Activated CD4-positive, alpha-beta T cell treated with anti-CD3 and anti-CD28 coated beads for 36 hours (primary cell): ENCODE results near the gene MARVELD1. TPM values are rescaled to one million over a fixed set of nuclear protein-coding genes. Genes with fewer than 3 reads are reported as not detected.

Experiments
- ATAC-seq: fragments of 200-7000 bp; cut with Tn5 transposase; one replicate; pipeline ENCODE4 v1.10.0; 2021; ENCODE audit warnings: mild to moderate bottlenecking, moderate library complexity
- CTCF ChIA-PET: fragments of 350-600 bp; sonication (Branson Sonifier 250); formaldehyde crosslinking; loops from one replicate; lab custom pipeline; 2021; ENCODE audit warnings: antibody characterized with exemption; lab: Charles Lee
- POLR2A ChIA-PET: fragments of 350-600 bp; sonication (Branson Sonifier 250); formaldehyde crosslinking; loops from one replicate; lab custom pipeline; 2021; ENCODE audit warnings: antibody characterized with exemption, inconsistent platforms; lab: Charles Lee
- DNase-seq: peaks from one replicate; pipeline ENCODE4 v3.0.0-alpha.2; 2020
- H3K27ac Mint-ChIP-seq: one replicate; pipeline ENCODE4 v1.8.0; 2021; ENCODE audit warnings: mixed read lengths
- H3K27me3 Mint-ChIP-seq: one replicate; pipeline ENCODE4 v1.8.0; 2021; ENCODE audit warnings: mixed read lengths
- H3K36me3 Mint-ChIP-seq: one replicate; pipeline ENCODE4 v1.8.0; 2021; ENCODE audit warnings: low read depth, mixed read lengths
- H3K4me1 Mint-ChIP-seq: one replicate; pipeline ENCODE4 v1.8.0; 2021; ENCODE audit warnings: mixed read lengths
- H3K4me3 Mint-ChIP-seq: one replicate; pipeline ENCODE4 v1.8.0; 2021; ENCODE audit warnings: mild to moderate bottlenecking, moderate library complexity, mixed read lengths
- H3K9me3 Mint-ChIP-seq: one replicate; pipeline ENCODE4 v1.8.0; 2021; ENCODE audit warnings: low read depth, mixed read lengths
- intact Hi-C, 2 experiments: fragments of 100-400 bp; cut with DNase I in 1 of 2; cut with micrococcal nuclease in 1 of 2; formaldehyde crosslinking; loops; one replicate each; pipeline versions ENCODE4 v1.14.2 to v1.15.1; 2022 to 2024; cut with DNase I, micrococcal nuclease
- total RNA-seq, 2 experiments: library from RNA; stranded (reverse); gene quantifications; one replicate each; pipeline ENCODE4 v1.2.3, GENCODE V29; 2021

Gene MARVELD1
- total RNA-seq, 2 experiments from 2014 or later: 1.8 to 1.9 TPM

DNA sequence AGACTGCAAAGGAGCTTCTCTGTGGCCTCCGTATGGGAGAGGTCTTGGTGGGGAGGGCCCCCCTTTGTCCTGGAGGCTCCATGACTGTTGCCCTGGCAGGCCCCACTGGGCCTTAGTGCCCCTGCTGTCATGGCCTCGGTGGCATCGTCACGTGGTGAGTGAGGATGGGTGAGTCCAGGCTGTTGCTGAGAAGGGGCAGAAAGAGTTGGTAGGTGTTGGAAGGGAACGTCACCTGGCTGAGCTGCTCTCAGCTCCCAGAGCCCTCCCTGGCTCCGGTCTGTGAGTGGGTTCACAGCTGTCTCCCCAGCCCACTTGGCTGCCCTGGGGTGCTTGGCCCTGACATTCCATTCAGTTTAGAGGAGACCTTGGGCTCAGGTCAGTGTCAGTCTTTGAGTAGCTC lies 42.2 kb downstream of the MARVELD1 start:
- Mint-ChIP-seq H3K4me1 (no peaks in the 10 kb centered on the region), H3K9me3 (no peaks in the 10 kb centered on the region), H3K36me3 (peaks cover 62% of the 10 kb centered on the region), H3K4me3 (no peak overlapping the region), H3K27me3 (no peaks in the 10 kb centered on the region), H3K27ac (no peak overlapping the region)
- no peak for ATAC-seq
- POLR2A ChIA-PET: no interaction called here
- CTCF ChIA-PET: interaction anchor here (0.8 kb wide), 1 partner anchor 40 kb away, joined by 4 read pairs; no protein-coding TSS in a partner anchor
- intact Hi-C loops: no loop called here
- DNase-seq: no peak

DNA sequence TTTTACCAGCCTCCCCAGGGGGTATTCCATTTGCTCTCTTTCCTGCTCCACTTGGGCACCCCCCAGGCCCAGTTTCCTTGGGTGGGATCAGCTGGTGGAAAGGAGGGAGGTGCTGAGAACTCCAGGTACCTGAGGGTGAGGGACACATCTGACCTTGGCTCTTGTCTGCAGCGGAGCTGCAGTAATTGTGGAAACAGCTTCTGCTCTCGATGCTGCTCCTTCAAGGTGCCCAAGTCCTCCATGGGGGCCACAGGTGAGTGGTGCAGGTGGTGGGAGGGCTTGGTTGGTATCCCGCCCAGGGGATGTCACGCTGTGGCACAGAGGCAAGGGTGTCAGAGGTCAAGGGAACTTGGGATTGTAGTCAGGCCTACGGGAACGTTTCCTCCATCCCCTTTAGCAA lies 43.9 kb downstream of the MARVELD1 start:
- Mint-ChIP-seq H3K9me3 (no peaks in the 10 kb centered on the region), H3K36me3 (peaks cover 57% of the 10 kb centered on the region), H3K27ac (no peak overlapping the region), H3K4me1 (no peaks in the 10 kb centered on the region), H3K27me3 (no peaks in the 10 kb centered on the region), H3K4me3 (no peak overlapping the region)
- intact Hi-C loops: no loop called here
- DNase-seq: no peak
- no peak for ATAC-seq
- ChIA-PET POLR2A (no interaction called here), CTCF (interaction anchor here (0.7 to 1.2 kb wide), 2 partner anchors 10 to 111 kb away, joined by 4 to 7 read pairs; no protein-coding TSS in a partner anchor)

DNA sequence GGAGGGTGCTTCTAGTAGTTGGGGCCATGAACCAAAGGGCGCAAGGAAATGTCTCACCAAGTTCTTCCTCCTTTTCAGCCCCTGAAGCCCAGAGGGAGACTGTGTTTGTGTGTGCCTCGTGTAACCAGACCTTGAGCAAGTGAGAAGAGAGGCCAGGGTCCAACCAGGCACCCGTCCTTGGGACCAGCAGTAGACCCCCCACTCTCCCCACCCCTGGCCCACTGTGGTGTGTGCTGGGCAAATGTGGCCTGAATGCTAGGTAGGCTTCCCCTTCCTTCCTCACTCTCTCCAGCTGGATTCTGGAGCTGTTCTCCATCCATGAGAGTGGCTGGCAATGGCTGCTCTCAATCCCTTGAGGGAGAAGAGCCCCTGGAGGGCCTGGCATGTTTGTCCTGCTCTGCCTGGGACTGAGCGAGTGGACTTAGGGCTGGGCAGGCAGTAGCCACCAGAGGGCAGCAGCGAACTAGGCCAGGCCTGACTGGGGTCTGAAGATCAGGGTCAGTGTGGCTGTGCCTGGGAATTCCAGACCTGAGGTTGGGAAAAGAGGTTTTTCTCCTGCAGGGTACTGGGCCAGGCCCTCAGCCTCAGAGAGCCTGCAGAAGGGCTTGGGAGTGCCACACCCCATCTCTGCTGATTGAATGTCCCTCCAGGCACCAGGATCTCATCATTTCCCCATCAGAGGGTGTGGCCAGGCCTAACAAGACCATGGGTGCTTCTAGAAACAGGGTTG lies 45.8 kb downstream of the MARVELD1 start:
- Mint-ChIP-seq H3K4me1 (no peaks in the 10 kb centered on the region), H3K27me3 (no peaks in the 10 kb centered on the region), H3K4me3 (no peak overlapping the region), H3K36me3 (peaks cover 41% of the 10 kb centered on the region), H3K9me3 (no peaks in the 10 kb centered on the region), H3K27ac (no peak overlapping the region)
- ChIA-PET POLR2A (interaction anchor here (0.7 kb wide), 1 partner anchor 1745 kb away, joined by 3 read pairs; no protein-coding TSS in a partner anchor), CTCF (interaction anchor here (0.6 to 1.5 kb wide), 6 partner anchors 16 to 283 kb away, joined by 3 to 4 read pairs (median 4); no protein-coding TSS in a partner anchor)
- ATAC-seq (peak; percentile 72), DNase-seq (peak; percentile 73)
- intact Hi-C loops: loop anchor here in 1 of 2 experiments (1.0 kb wide), 2 partner anchors 110 to 286 kb away; no protein-coding TSS in a partner anchor

DNA sequence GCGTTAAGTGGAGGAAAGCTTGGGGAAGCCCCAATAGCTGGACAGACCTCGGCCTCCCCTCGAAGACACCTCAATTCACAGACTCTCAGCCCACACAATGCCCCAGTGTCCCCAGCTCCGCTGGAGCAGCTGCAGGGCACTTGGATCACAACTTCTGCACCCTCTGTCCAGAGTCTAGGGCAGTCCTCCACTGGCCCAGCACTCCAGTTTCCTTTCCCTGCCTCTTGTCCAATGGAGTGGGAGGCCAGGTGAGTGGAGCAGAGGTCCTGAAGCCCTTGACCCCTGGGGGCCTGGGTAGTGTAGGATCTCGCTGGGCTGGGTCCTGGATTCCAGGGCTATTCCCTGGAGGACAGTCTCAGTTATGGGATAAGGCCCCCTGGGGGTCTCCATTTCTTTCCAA lies 46.4 kb downstream of the MARVELD1 start:
- Mint-ChIP-seq H3K9me3 (no peaks in the 10 kb centered on the region), H3K4me3 (no peak overlapping the region), H3K4me1 (no peaks in the 10 kb centered on the region), H3K27ac (no peak overlapping the region), H3K27me3 (no peaks in the 10 kb centered on the region), H3K36me3 (peaks cover 35% of the 10 kb centered on the region)
- ChIA-PET POLR2A (interaction anchor here (0.7 kb wide), 1 partner anchor 1746 kb away, joined by 3 read pairs; no protein-coding TSS in a partner anchor), CTCF (interaction anchor here (1.0 to 1.3 kb wide), 5 partner anchors 9 to 39 kb away, joined by 3 to 4 read pairs (median 4); no protein-coding TSS in a partner anchor)
- no peak for ATAC-seq
- intact Hi-C loops: loop anchor here in 1 of 2 experiments (1.0 kb wide), 2 partner anchors 109 to 285 kb away; no protein-coding TSS in a partner anchor
- no peak for DNase-seq

GRCh38 chr10:97760461-97761257 lies 47.1 kb downstream of the MARVELD1 start:
- peaks cover 32% of the 10 kb centered on the region for H3K36me3 Mint-ChIP-seq
- intact Hi-C loops: no loop called here
- H3K4me1 Mint-ChIP-seq: no peaks in the 10 kb centered on the region
- no peaks in the 10 kb centered on the region for H3K27me3 Mint-ChIP-seq
- no peak overlapping the region for H3K4me3 Mint-ChIP-seq
- CTCF ChIA-PET: interaction anchor here (1.0 kb wide), 3 partner anchors 10 to 36 kb away, joined by 3 to 4 read pairs (median 3); no protein-coding TSS in a partner anchor
- no peak overlapping the region for H3K27ac Mint-ChIP-seq
- ATAC-seq (no peak), DNase-seq (no peak)
- POLR2A ChIA-PET: interaction anchor here (0.7 kb wide), 1 partner anchor 1746 kb away, joined by 3 read pairs; no protein-coding TSS in a partner anchor
- H3K9me3 Mint-ChIP-seq: no peaks in the 10 kb centered on the region

DNA sequence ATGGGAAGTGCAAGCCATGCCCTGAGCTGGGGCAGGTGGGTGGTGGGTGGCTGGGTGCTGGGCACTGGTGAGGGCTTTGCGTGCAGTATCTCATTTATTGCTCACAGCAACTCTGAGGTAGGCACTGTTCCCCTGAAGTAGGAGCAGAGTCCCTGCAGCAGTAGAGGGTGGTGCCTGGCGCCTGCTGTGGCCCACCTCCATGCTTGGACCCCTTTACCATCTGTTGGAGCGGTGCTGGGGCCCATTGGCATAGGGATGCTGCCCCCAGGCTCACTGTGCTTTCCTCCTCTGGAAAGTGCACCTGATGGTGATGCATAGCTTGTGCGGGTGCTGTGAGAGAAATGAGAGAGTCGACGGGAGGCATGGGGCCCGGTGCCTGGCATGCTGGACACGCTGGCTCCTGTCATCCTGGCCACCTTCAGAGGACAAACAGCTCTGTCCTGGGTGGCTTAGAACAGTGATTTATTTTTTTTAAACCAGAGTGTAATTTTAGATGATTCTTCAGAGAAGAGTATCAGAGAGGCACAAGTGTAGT lies 47.9 kb downstream of the MARVELD1 start:
- intact Hi-C loops: no loop called here
- POLR2A ChIA-PET: no interaction called here
- no peaks in the 10 kb centered on the region for H3K9me3 Mint-ChIP-seq
- H3K4me1 Mint-ChIP-seq: no peaks in the 10 kb centered on the region
- no peak for ATAC-seq
- H3K4me3 Mint-ChIP-seq: no peak overlapping the region
- no peak for DNase-seq
- peaks cover 31% of the 10 kb centered on the region for H3K36me3 Mint-ChIP-seq
- H3K27me3 Mint-ChIP-seq: no peaks in the 10 kb centered on the region
- CTCF ChIA-PET: interaction anchor here (1.1 kb wide), 1 partner anchor 12 kb away, joined by 3 read pairs; no protein-coding TSS in a partner anchor
- no peak overlapping the region for H3K27ac Mint-ChIP-seq

DNA sequence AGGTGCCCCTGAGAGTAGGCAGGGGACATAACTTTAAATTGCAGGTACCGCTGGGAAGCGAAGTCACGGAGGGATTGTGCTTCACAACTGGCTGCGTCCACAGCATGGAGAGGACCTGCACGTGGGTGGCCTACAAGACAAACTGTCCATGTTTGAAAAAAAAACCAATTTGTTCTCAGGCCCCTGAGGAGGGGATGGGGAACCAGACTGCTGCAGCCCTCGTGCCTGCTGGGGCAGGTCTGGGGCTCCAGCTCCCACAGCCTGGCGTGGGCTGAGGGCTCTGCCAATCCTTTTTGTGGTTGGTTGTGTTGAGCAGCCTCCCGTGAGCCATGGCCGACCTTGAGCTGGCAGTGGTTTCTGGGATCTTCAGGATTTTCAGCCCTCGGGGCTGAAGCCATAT lies 48.5 kb downstream of the MARVELD1 start:
- intact Hi-C loops: no loop called here
- ChIA-PET CTCF (interaction anchor here (0.8 to 1.9 kb wide), 3 partner anchors 12 to 106 kb away, joined by 3 to 6 read pairs (median 3); no protein-coding TSS in a partner anchor), POLR2A (no interaction called here)
- H3K36me3 Mint-ChIP-seq: peaks cover 27% of the 10 kb centered on the region
- H3K27me3 Mint-ChIP-seq: no peaks in the 10 kb centered on the region
- H3K4me3 Mint-ChIP-seq: no peak overlapping the region
- no peak for DNase-seq
- H3K27ac Mint-ChIP-seq: no peak overlapping the region
- no peak for ATAC-seq
- no peaks in the 10 kb centered on the region for H3K4me1 Mint-ChIP-seq
- H3K9me3 Mint-ChIP-seq: no peaks in the 10 kb centered on the region

GRCh38 chr10:97762816-97763215 lies 49.3 kb downstream of the MARVELD1 start:
- DNase-seq (no peak), ATAC-seq (no peak)
- Mint-ChIP-seq H3K27ac (no peak overlapping the region), H3K4me1 (no peaks in the 10 kb centered on the region), H3K27me3 (no peaks in the 10 kb centered on the region), H3K36me3 (peaks cover 21% of the 10 kb centered on the region), H3K4me3 (no peak overlapping the region), H3K9me3 (no peaks in the 10 kb centered on the region)
- ChIA-PET CTCF (interaction anchor here (0.7 to 1.9 kb wide), 6 partner anchors 10 to 152 kb away, joined by 3 to 7 read pairs (median 3); no protein-coding TSS in a partner anchor), POLR2A (interaction anchor here (1.1 kb wide), 1 partner anchor 77 kb away, joined by 5 read pairs; no protein-coding TSS in a partner anchor)
- intact Hi-C loops: no loop called here

GRCh38 chr10:97763411-97763810 lies 49.9 kb downstream of the MARVELD1 start:
- ChIA-PET POLR2A (interaction anchor here (1.1 kb wide), 1 partner anchor 77 kb away, joined by 5 read pairs; no protein-coding TSS in a partner anchor), CTCF (interaction anchor here (0.7 to 1.9 kb wide), 4 partner anchors 9 to 152 kb away, joined by 3 to 7 read pairs (median 4); no protein-coding TSS in a partner anchor)
- H3K27me3 Mint-ChIP-seq: no peaks in the 10 kb centered on the region
- DNase-seq (no peak), ATAC-seq (no peak)
- intact Hi-C loops: no loop called here
- no peaks in the 10 kb centered on the region for H3K4me1 Mint-ChIP-seq
- H3K27ac Mint-ChIP-seq: no peak overlapping the region
- H3K36me3 Mint-ChIP-seq: peaks cover 20% of the 10 kb centered on the region
- H3K4me3 Mint-ChIP-seq: no peak overlapping the region
- H3K9me3 Mint-ChIP-seq: no peaks in the 10 kb centered on the region

- DNase-seq (no peak), ATAC-seq (no peak)
- no peak overlapping the region for H3K4me3 Mint-ChIP-seq
- no peaks in the 10 kb centered on the region for H3K4me1 Mint-ChIP-seq
- ChIA-PET POLR2A (no interaction called here), CTCF (interaction anchor here (0.7 to 1.9 kb wide), 4 partner anchors 8 to 62 kb away, joined by 3 to 7 read pairs (median 4); no protein-coding TSS in a partner anchor)
- H3K27ac Mint-ChIP-seq: no peak overlapping the region
- intact Hi-C loops: no loop called here
- no peaks in the 10 kb centered on the region for H3K9me3 Mint-ChIP-seq
- H3K36me3 Mint-ChIP-seq: peaks cover 20% of the 10 kb centered on the region
- peaks cover 2% of the 10 kb centered on the region for H3K27me3 Mint-ChIP-seq
Observed at GRCh38 chr10:97763947-97764346, 50.4 kb downstream of the MARVELD1 start.
